Kidney capillary endothelial cell (primary cell): Measurements from ENCODE around the gene ADD2.

Source experiments
- DNase-seq: peaks from one replicate; pipeline ENCODE4 v3.0.0-alpha.2; 2018; ENCODE audit warnings: low spot score

The ADD2 gene

GRCh38 chr2:70723286-70723885 is 44.6 kb downstream of the ADD2 start:
- no peak for DNase-seq

GRCh38 chr2:70720124-70720523 is 47.9 kb downstream of the ADD2 start:
- DNase-seq = no peak

GRCh38 chr2:70719231-70719630 is 48.8 kb downstream of the ADD2 start:
- no peak for DNase-seq

- DNase-seq = no peak
These were observed 49.3 kb downstream of the ADD2 start for GRCh38 chr2:70718736-70719135.

GRCh38 chr2:70718241-70718640 is 49.8 kb downstream of the ADD2 start:
- DNase-seq = no peak

- no peak for DNase-seq
These were observed 50.5 kb downstream of the ADD2 start for GRCh38 chr2:70717431-70718038.

GRCh38 chr2:70716951-70717350 is 51.0 kb downstream of the ADD2 start:
- no peak for DNase-seq

GRCh38 chr2:70716131-70716743 is 51.8 kb downstream of the ADD2 start:
- no peak for DNase-seq

GRCh38 chr2:70715071-70715985 is 52.7 kb downstream of the ADD2 start:
- DNase-seq = no peak

GRCh38 chr2:70714141-70714905 is 53.7 kb downstream of the ADD2 start:
- DNase-seq = no peak

GRCh38 chr2:70712916-70713315 is 55.1 kb downstream of the ADD2 start:
- DNase-seq = no peak

GRCh38 chr2:70711191-70711590 is 56.8 kb downstream of the ADD2 start:
- no peak for DNase-seq

- no peak for DNase-seq
These were observed 57.8 kb downstream of the ADD2 start for GRCh38 chr2:70710038-70710690.

- DNase-seq = no peak
These were observed 58.5 kb downstream of the ADD2 start for GRCh38 chr2:70709275-70710037.

GRCh38 chr2:70708376-70709199 is 59.4 kb downstream of the ADD2 start:
- no peak for DNase-seq

GRCh38 chr2:70707706-70708105 is 60.3 kb downstream of the ADD2 start:
- no peak for DNase-seq

GRCh38 chr2:70706026-70706795 is 61.8 kb downstream of the ADD2 start:
- DNase-seq = no peak

GRCh38 chr2:70705160-70705850 is 62.7 kb downstream of the ADD2 start:
- no peak for DNase-seq
